Posterior cingulate gyrus (tissue), 11 donors: ENCODE measurements around the gene GLE1.
"Not testable (repeated sequence)": the region's sequence is repeated elsewhere in the genome, so short reads cannot be mapped to it uniquely, and the experiment has no call there.

Experiments
- DNase-seq, 10 donors: peaks; one replicate each; pipeline versions ENCODE4 v3.0.0 to v3.0.0-alpha.2; 2020 to 2021; ENCODE audit warnings: mixed read lengths in 3 of 10
- intact Hi-C: fragments of 100-400 bp; cut with DNase I; formaldehyde crosslinking; loops from one replicate; pipeline ENCODE4 v1.15.1; 2023

GLE1 gene

GRCh38 chr9:128585155-128585554 is 80.6 kb downstream of the GLE1 start:
- intact Hi-C loops, DNase-seq: not testable (repeated sequence)

GRCh38 chr9:128586934-128587333 is 82.4 kb downstream of the GLE1 start:
- DNase-seq, intact Hi-C loops: not testable (repeated sequence)

- DNase-seq, result no peak
- intact Hi-C loops, result no loop called here
Measured at GRCh38 chr9:128587453-128587852, 82.9 kb downstream of the GLE1 start.

- peak in 1 of 10 donors; percentile 34 for DNase-seq
- intact Hi-C loops, result no loop called here
Measured at GRCh38 chr9:128588581-128589233, 84.2 kb downstream of the GLE1 start.
